ENCODE results near the gene SENP2. TPM values are rescaled to one million over a fixed set of nuclear protein-coding genes. Genes with fewer than 3 reads are reported as not detected.
"Not testable (repeated sequence)": the region's sequence is repeated elsewhere in the genome, so short reads cannot be mapped to it uniquely, and the experiment has no call there.

The SENP2 gene
- total RNA-seq, 4 donors from 2014 or later: 23.7 to 56.9 (median 30.6) TPM

DNA sequence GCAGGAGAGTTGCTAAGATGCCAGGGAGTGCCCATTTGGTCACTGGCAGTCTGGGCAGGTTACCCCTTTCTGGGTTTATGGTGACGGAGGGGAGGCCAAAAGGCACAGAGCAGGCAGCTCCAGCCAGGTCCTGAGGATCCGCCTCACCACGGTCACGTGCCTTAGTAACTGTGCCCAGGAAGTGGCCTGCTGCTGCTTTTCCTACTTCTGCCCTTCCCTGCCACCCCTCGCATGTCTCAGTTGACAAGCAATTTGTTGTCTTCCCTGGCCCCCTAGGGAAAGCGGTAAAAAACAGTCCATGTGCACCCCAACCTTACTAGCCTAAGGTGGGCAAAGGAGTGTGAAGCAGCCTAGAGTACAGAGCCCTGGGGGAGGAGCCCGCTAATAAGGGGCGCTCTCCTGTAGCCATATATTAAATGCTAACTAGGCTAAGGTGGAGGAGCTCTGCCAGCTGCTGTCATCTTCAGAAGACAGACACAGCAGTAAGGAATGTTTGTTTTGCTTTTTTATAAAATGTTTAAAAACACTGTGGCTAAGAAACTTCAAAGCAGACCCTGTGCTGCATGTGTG is 24.6 kb upstream of the SENP2 start:
- ATAC-seq (ENCODE audit: low FRiP score): no peak
- DNase-seq (ENCODE audit: low spot score): no peak
- no peak for TF ChIP-seq CTCF (IDR thresholded peaks at IDR 0.05)

- TF ChIP-seq CTCF (IDR thresholded peaks at IDR 0.05): no peak
- no peak for DNase-seq (ENCODE audit: low spot score)
- no peak for ATAC-seq (ENCODE audit: low FRiP score)
Measured at GRCh38 chr3:185561958-185562357, 24.1 kb upstream of the SENP2 start.

GRCh38 chr3:185572183-185572582 is 13.9 kb upstream of the SENP2 start:
- TF ChIP-seq CTCF (IDR thresholded peaks at IDR 0.05): no peak
- ATAC-seq (ENCODE audit: low FRiP score) (no peak), DNase-seq (ENCODE audit: low spot score) (no peak)

- not testable (repeated sequence) for ATAC-seq (ENCODE audit: low FRiP score)
Measured at GRCh38 chr3:185575108-185575869, 10.8 kb upstream of the SENP2 start.

DNA sequence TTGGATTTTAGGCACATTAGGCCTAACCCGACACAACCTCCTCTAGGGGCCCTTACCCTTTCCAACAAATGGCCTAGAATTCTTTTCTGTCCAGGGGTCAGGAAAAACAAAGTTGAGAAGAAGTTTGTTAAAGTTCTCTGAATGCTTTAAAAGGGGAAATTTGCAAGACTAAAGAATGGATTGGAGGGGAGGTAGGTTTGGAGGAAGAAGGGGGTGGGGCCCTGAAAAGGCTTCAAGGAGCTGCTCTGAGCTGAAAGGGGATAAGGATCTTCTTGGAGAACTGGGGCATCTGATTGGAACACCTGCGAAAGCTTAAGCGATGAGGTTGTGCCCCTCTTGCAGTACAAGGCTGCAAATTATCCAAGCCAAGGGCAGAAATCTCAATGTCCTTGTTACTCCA is 3.9 kb upstream of the SENP2 start:
- no peak for ATAC-seq (ENCODE audit: low FRiP score)
- DNase-seq (ENCODE audit: low spot score): no peak
- no peak for TF ChIP-seq CTCF (IDR thresholded peaks at IDR 0.05)

More at GRCh38 chr3:185575108-185575869, 10.8 kb upstream of the SENP2 start:
- DNase-seq (ENCODE audit: low spot score): not testable (repeated sequence)

DNA sequence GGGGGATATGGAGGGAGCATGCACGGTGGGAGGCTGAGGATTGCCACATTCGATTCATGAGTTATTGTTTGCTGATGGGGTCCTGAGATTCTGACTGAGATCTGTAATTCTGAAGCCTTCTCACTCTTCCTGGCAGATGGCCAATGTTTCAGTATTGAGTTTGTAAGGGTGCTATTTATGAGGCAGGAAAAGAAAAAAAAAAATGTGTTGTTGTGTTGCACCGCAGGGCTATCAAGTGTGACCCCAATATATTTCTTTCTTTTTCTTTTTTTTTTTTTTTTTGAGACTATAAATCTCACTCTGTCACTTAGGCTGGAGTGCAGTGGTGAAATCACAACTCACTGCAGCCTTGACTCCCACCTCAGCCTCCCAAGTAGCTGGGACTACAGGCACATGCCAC is 3.2 kb upstream of the SENP2 start:
- TF ChIP-seq CTCF (IDR thresholded peaks at IDR 0.05): no peak
- DNase-seq (ENCODE audit: low spot score) (no peak), ATAC-seq (ENCODE audit: low FRiP score) (no peak)

GRCh38 chr3:185583925-185584324 is 2.2 kb upstream of the SENP2 start:
- no peak for ATAC-seq (ENCODE audit: low FRiP score)
- TF ChIP-seq CTCF (IDR thresholded peaks at IDR 0.05): no peak
- DNase-seq (ENCODE audit: low spot score): no peak

Measured in omental fat pad (tissue), 4 donors.